Right cardiac atrium (tissue), 5 donors: ENCODE measurements around the gene MARK4. TPM values are rescaled to one million over a fixed set of nuclear protein-coding genes. Genes with fewer than 3 reads are reported as not detected.
A peak's percentile ranks its signal among the peaks of the same experiment; 100 is the strongest.
"Not testable (repeated sequence)": the region's sequence is repeated elsewhere in the genome, so short reads cannot be mapped to it uniquely, and the experiment has no call there.

Experiments
- ATAC-seq, 2 donors: fragments of 200-7000 bp; cut with Tn5 transposase; one replicate each; pipeline versions ENCODE4 v1.8.0 to v1.9.1; 2020; ENCODE audit warnings: moderate library complexity in 2 of 2, mild to moderate bottlenecking in 1 of 2
- DNase-seq, 3 donors: peaks; one replicate each; pipeline ENCODE4 v3.0.0-alpha.2; 2020
- H3K27ac ChIP-seq: one replicate; pipeline ENCODE4 v1.5.1; 2013; ENCODE audit warnings: mild to moderate bottlenecking, low read length, control low read depth, moderate library complexity
- H3K27me3 ChIP-seq: one replicate; pipeline ENCODE4 v1.6.1; 2013; ENCODE audit not compliant: control insufficient read depth, insufficient read depth
- H3K4me1 ChIP-seq: one replicate; pipeline ENCODE4 v1.6.1; 2013; ENCODE audit warnings: low read length; ENCODE audit not compliant: control insufficient read depth, insufficient read depth
- H3K4me3 ChIP-seq: one replicate; pipeline ENCODE4 v1.5.1; 2013; ENCODE audit warnings: low read length, control low read depth
- H3K9me3 ChIP-seq: one replicate; pipeline ENCODE4 v1.6.1; 2013; ENCODE audit warnings: low read length; ENCODE audit not compliant: control insufficient read depth
- WGBS: extraction: QIAGEN DNeasy Blood & Tissue Kit; methylation state at CpG from one replicate; pipeline ENCODE4 v1.1.7; 2013; 5-methylcytosine and 5-hydroxymethylcytosine counted together
- intact Hi-C, 4 donors: fragments of 100-400 bp; cut with DNase I; formaldehyde crosslinking; loops; one replicate each; pipeline versions ENCODE4 v1.11.0 to v1.14.0; 2022 to 2023
- polyA plus RNA-seq: library from polyadenylated mRNA; stranded (reverse); fragments of 200-250 nt; gene quantifications from one replicate; pipeline ENCODE4 v1.2.3, GENCODE V29; 2013
- total RNA-seq, 4 donors: library from RNA; stranded (reverse); fragmentation: NEBNext Ultra II Directional; extraction: Animal tissue kit (Norgen Biotek cat#: 25700); gene quantifications; one replicate each; pipeline ENCODE4 v1.2.1, GENCODE V29; 2021
- donor health status: healthy with polysubstance abuse.
- donor health status: DM: no; HTN: yes; CAD: no.
- donor health status: DM: no; HTN: no; CAD: no.
- donor health status: DM: no; HTN: yes; CAD: no; lungs with severe emphysema.
- donor health status: DM: yes; HTN: yes; CAD: no.

The MARK4 gene
- total and polyA plus RNA-seq, 5 donors: 21.0 to 54.5 (median 35.9) TPM

DNA sequence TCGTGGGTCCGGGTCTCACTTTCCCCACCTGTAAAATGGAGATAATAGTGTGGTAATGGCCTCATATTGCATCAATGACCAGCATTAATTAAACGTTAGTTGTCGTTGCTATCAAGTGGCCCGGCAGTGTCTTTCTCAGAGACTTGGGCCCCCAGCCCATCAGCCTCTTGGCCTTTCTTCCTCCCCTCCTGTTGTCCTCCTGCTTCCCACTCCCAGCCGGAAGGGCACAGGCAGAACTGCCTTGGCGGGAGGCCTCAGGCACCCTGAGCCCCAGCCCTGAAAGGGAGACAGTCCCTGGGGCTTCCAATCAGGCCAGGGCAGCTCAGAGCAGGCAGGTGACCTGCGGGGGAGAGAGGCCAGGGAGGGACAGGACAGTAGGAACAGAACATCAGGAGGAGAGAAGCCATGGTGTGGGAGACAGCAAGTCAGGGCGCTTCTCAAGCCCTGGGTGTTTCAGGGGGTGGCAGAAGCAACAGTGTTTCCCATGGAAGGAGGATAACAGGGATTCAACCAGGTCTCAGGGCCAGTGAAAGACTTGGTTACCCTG, 4.6 kb downstream of the MARK4 start:
- Histone ChIP-seq H3K4me3 (no peak overlapping the region), H3K27ac (no peak overlapping the region), H3K4me1 (peaks cover 10% of the 10 kb centered on the region), H3K9me3 (no peaks in the 10 kb centered on the region), H3K27me3 (no peaks in the 10 kb centered on the region)
- ATAC-seq (no peak), DNase-seq (no peak)
- 76% methylated on average over 9 of the region's 9 CpGs for WGBS
- intact Hi-C loops: no loop called here

DNA sequence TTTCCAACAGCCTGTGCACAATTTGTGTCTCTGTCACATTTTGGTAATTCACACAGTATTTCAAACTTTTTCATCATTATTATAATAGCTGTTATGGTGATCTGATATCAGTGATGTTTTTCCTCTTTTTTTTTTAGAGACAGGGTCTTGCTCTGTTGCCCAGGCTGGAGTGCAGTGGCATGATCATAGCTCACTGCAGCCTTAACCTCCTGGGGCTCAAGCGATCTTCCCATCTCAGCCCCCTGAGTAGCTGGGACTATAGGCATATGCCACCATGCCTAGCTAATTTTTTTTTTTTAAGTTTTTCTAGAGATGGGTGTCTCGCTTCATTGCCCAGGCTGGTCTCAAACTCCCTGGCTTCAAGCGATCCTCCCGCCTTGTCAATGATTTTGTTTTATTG, 5.8 kb downstream of the MARK4 start:
- WGBS: 97% methylated on average over 4 of the region's 4 CpGs
- ATAC-seq (no peak), DNase-seq (no peak)
- no peak overlapping the region for H3K27ac ChIP-seq
- H3K4me3 ChIP-seq: no peak overlapping the region
- H3K27me3 ChIP-seq: no peaks in the 10 kb centered on the region
- no peaks in the 10 kb centered on the region for H3K9me3 ChIP-seq
- peaks cover 10% of the 10 kb centered on the region for H3K4me1 ChIP-seq
- intact Hi-C loops: no loop called here

DNA sequence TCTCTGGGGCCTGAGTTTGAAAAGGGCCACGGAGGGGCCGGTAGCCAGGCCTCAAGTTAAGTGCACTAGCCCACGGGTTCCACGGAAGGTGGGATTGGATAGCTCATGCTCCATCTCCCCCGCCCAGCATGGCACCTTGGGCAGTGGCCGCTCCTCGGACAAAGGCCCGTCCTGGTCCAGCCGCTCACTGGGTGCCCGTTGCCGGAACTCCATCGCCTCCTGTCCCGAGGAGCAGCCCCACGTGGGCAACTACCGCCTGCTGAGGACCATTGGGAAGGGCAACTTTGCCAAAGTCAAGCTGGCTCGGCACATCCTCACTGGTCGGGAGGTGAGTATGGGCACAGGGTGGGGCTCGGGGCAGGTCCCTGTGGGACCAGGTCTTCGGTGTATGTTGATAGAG, 7.8 kb downstream of the MARK4 start:
- DNase-seq: no peak
- intact Hi-C loops: no loop called here

DNA sequence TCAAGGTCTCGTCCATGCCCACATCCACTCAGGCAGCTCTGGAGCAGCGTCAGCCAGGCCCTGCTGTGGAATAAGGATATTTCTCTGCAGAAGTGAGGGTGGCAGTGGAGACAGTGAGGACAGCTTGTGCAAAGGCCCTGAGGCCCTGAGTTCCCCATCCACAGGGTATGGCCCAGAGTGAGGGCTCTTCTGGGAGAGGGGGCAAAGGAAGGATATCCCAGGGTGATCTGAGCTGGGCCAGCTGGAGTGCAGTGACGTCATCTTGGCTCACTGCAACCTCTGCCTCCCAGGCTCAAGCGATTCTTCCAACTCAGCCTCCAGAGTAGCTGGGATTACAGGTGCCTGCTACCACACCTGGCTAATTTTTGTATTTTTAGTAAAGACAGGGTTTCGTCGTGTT, 11.5 kb downstream of the MARK4 start:
- no peaks in the 10 kb centered on the region for H3K9me3 ChIP-seq
- H3K4me3 ChIP-seq: no peak overlapping the region
- no peaks in the 10 kb centered on the region for H3K4me1 ChIP-seq
- H3K27ac ChIP-seq: no peak overlapping the region
- DNase-seq: no peak
- WGBS: 82% methylated on average over 6 of the region's 6 CpGs
- ATAC-seq: no peak
- no peaks in the 10 kb centered on the region for H3K27me3 ChIP-seq
- intact Hi-C loops: no loop called here

More for the DNA sequence above, 7.8 kb downstream of the MARK4 start:
- Histone ChIP-seq H3K4me3 (no peak overlapping the region), H3K9me3 (no peaks in the 10 kb centered on the region), H3K4me1 (no peaks in the 10 kb centered on the region), H3K27ac (no peak overlapping the region), H3K27me3 (no peaks in the 10 kb centered on the region)
- ATAC-seq: no peak
- 95% methylated on average over 19 of the region's 19 CpGs for WGBS

DNA sequence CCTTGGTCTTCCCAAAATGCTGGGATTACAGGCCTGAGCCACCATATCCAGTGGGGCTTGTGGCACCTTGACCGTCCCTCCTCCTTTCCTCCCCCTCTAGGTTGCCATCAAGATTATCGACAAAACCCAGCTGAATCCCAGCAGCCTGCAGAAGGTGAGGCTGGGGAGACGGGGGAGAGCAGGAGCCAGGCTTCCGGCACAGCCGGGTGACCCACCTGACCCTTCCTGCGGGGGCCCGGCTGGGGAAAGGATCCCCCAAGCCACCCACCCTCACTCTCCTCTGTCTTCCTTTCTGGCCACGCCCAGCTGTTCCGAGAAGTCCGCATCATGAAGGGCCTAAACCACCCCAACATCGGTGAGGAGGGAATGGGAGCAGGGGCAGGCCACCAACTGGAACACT, 11.9 kb downstream of the MARK4 start:
- H3K4me1 ChIP-seq: no peaks in the 10 kb centered on the region
- no peak overlapping the region for H3K27ac ChIP-seq
- ATAC-seq (no peak), DNase-seq (no peak)
- intact Hi-C loops: no loop called here
- H3K9me3 ChIP-seq: no peaks in the 10 kb centered on the region
- H3K4me3 ChIP-seq: no peak overlapping the region
- 89% methylated on average over 11 of the region's 11 CpGs for WGBS
- no peaks in the 10 kb centered on the region for H3K27me3 ChIP-seq

DNA sequence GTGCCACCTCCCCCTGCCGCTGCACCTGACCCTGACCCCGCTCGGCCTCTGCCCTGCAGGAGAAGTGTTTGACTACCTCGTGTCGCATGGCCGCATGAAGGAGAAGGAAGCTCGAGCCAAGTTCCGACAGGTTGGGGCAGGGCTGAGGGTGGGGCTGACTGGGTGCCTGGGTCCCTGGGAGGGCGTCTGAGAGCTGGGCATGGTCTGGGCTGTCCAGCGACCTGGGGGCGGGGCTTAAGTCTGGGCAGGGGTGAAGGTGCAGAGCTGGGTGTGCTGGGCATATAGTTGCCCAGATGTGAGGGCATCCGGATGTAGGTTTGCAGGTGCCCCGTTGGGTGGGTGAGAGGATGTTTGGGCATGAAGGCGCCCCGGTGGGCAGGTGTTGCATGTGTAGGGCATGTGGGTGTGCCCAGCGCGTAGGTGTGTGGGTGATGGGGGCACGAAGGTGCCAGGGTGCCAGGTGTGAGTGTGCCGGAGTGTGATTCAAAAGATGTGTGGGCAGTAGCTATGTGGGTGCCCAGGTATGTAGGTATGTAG, 13.8 kb downstream of the MARK4 start:
- no peak overlapping the region for H3K27ac ChIP-seq
- DNase-seq: no peak
- WGBS: 93% methylated on average over 19 of the region's 19 CpGs
- H3K4me1 ChIP-seq: no peaks in the 10 kb centered on the region
- H3K4me3 ChIP-seq: no peak overlapping the region
- no peaks in the 10 kb centered on the region for H3K9me3 ChIP-seq
- peak; percentile 10 to 12 for ATAC-seq
- no peaks in the 10 kb centered on the region for H3K27me3 ChIP-seq
- intact Hi-C loops: no loop called here

DNA sequence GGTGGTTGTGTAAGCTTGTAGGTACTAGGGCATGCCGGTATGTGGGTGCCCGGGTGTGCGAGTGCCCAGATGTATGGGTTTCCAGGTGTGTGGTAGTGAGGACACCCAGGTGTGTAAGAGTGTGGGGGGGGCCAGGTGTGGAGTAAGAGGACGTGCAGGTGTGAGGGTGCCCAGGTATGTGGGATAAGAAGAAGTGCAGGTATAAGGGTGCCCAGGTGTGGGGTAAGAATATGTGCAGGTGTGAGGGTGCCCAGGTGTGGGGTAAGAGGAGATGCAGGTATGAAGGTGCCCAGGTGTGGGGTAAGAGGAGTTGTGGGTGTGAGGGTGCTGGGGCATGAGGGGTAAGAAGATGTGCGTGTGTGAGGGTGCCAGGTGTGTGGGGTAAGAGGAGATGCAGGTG, 14.3 kb downstream of the MARK4 start:
- intact Hi-C loops: no loop called here
- ATAC-seq: no peak
- no peaks in the 10 kb centered on the region for H3K4me1 ChIP-seq
- 94% methylated on average over 5 of the region's 5 CpGs for WGBS
- H3K4me3 ChIP-seq: no peak overlapping the region
- no peaks in the 10 kb centered on the region for H3K9me3 ChIP-seq
- DNase-seq: no peak
- no peak overlapping the region for H3K27ac ChIP-seq
- no peaks in the 10 kb centered on the region for H3K27me3 ChIP-seq

DNA sequence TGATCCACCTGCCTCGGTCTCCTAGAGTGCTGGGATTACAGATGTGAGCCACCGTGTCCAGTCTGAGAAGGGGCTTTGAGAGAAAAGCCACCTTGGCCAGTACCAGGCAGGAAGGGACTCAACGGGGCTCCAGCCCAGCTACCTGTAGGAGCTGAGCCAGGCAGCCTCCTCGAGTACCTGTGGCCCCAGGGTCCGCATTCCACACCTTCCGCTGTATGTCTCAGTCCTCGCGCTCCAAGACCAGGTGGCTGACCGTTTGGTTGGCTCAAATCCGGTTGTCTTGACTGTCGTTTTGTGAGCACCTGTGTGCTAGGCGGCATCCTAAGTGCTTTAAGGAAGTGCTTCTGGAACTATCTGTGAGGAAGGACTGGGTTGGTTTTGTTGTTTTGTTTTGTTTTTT, 16.2 kb downstream of the MARK4 start:
- Histone ChIP-seq H3K27ac (no peak overlapping the region), H3K4me3 (no peak overlapping the region), H3K9me3 (no peaks in the 10 kb centered on the region), H3K4me1 (no peaks in the 10 kb centered on the region), H3K27me3 (no peaks in the 10 kb centered on the region)
- no peak for ATAC-seq
- DNase-seq: no peak
- WGBS: 93% methylated on average over 12 of the region's 12 CpGs
- intact Hi-C loops: no loop called here

DNA sequence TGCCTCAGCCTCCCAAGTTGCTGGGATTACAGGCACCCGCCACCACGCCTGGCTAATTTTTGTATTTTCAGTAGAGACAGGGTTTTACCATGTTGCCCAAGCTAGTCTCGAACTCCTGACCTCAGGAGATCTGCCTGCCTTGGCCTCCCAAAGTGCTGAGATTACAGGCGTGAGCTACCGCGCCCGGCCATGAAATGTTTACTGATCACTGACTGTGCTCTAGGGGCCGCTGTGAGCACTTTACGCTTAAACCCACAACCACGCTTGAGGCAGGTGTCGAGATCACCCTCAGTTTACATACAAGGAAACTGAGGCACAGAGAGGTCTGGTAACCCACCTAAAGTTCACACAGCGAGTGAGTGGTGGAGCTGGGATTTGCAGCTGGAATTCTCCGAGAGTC, 18.9 kb downstream of the MARK4 start:
- H3K4me3 ChIP-seq, DNase-seq, H3K27ac ChIP-seq, H3K4me1 ChIP-seq, ATAC-seq, H3K27me3 ChIP-seq, intact Hi-C loops, H3K9me3 ChIP-seq: not testable (repeated sequence)
- 96% methylated on average over 13 of the region's 13 CpGs for whole genome bisulfite sequencing

DNA sequence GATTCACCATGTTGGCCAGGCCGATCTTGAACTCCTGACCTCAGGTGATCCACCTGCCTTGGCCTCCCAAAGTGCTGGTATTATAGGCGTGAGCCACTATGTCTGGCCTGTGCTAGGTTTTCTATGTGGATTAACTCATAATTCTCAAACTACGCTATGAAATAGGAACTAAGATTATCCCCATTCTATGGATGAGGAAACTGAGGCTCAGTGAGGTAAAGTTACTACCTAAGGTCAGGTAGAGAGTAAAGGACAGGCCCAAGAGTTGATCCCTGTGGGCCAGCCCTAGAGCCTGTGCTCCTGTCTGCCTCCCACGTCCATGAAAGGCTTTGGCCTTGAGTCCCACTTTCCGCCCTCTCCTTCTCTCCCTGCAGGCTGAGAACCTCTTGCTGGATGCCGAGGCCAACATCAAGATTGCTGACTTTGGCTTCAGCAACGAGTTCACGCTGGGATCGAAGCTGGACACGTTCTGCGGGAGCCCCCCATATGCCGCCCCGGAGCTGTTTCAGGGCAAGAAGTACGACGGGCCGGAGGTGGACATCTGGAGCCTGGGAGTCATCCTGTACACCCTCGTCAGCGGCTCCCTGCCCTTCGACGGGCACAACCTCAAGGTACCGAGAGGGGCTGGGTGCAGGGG, 20.1 kb downstream of the MARK4 start:
- no peaks in the 10 kb centered on the region for H3K4me1 ChIP-seq
- intact Hi-C loops: no loop called here
- ATAC-seq: no peak
- DNase-seq: no peak
- H3K27me3 ChIP-seq: no peaks in the 10 kb centered on the region
- 79% methylated on average over 21 of the region's 21 CpGs for WGBS
- H3K9me3 ChIP-seq: no peaks in the 10 kb centered on the region
- H3K4me3 ChIP-seq: no peak overlapping the region
- H3K27ac ChIP-seq: no peak overlapping the region

DNA sequence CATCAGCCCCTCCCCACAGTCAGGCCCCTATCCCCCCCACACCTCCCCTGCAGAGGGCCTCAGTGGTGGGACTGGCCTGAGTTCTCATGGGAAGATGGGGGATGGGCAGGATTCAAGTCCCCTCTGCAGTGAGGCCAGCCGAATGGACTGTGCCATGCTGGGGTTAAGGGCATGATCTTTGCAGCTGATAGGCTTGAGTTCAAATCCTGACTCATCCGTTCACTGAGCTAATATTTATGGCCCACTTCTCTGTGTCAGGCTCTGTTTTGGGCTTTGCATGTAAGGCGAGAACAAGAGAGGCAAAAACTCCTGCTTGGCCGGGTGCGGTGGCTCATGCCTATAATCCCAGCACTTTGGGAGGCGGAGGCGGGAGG, 20.7 kb downstream of the MARK4 start:
- 78% methylated on average over 7 of the region's 7 CpGs for WGBS
- Histone ChIP-seq H3K27me3 (no peaks in the 10 kb centered on the region), H3K4me3 (no peak overlapping the region), H3K4me1 (no peaks in the 10 kb centered on the region), H3K9me3 (no peaks in the 10 kb centered on the region), H3K27ac (no peak overlapping the region)
- DNase-seq (no peak), ATAC-seq (no peak)
- intact Hi-C loops: no loop called here

DNA sequence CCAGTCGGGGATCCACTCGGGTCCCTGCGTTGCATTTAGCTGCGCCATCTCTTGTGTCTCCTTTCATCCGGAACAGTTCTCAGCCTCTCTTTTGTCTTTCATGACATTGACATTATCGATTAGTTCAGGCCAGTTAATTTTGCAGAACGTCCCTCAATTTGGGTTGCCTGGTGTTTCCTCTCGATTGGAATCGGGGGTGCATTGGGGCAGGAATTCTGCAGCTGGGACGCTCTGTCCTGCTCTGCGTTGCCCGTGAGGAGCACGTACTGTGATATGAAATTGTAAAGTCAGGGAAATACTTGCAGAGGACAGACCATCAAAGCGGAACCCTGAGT, 22.4 kb downstream of the MARK4 start:
- WGBS: 77% methylated on average over 14 of the region's 14 CpGs
- ATAC-seq (no peak), DNase-seq (no peak)
- Histone ChIP-seq H3K4me1 (no peaks in the 10 kb centered on the region), H3K9me3 (no peaks in the 10 kb centered on the region), H3K4me3 (no peak overlapping the region), H3K27me3 (no peaks in the 10 kb centered on the region), H3K27ac (no peak overlapping the region)
- intact Hi-C loops: no loop called here
